Brain microvascular endothelial cell (primary cell): ENCODE measurements around the gene TSPO2.

Experiments
- DNase-seq: peaks from one replicate; pipeline ENCODE4 v3.0.0-alpha.2; 2020
- H3K27ac ChIP-seq: fragments of 250-450 bp; sonication (Bioruptor Pico); 2 replicates; pipeline ENCODE4 v1.5.1; 2020; ENCODE audit warnings: mild to moderate bottlenecking, moderate library complexity
- H3K27me3 ChIP-seq: fragments of 250-450 bp; sonication (Bioruptor Pico); replicated peaks from 2 replicates; pipeline ENCODE4 v1.5.1; 2020; ENCODE audit warnings: mild to moderate bottlenecking
- H3K36me3 ChIP-seq: fragments of 250-450 bp; sonication (Bioruptor Pico); replicated peaks from 2 replicates; pipeline ENCODE4 v1.5.1; 2020; ENCODE audit warnings: mild to moderate bottlenecking
- H3K4me3 ChIP-seq: 2 replicates; pipeline ENCODE4 v1.5.1; 2011; ENCODE audit warnings: low read depth, mild to moderate bottlenecking, control low read depth, low read length, moderate library complexity
- in situ Hi-C: cut with HindIII; loops from 2 replicates; pipeline ENCODE4 v1.10.0; 2017; ENCODE audit warnings: low sequenced_read_pairs, low pct_ligation_motif_present
- TF ChIP-seq, protein P1 (sequence below): IDR thresholded peaks from 2 replicates; pipeline ENCODE4 v1.5.1; 2011; ENCODE audit warnings: low read depth, mild to moderate bottlenecking, moderate library complexity, low read length, control low read depth, inconsistent platforms; ENCODE audit errors: missing control alignments

TSPO2 gene

DNA sequence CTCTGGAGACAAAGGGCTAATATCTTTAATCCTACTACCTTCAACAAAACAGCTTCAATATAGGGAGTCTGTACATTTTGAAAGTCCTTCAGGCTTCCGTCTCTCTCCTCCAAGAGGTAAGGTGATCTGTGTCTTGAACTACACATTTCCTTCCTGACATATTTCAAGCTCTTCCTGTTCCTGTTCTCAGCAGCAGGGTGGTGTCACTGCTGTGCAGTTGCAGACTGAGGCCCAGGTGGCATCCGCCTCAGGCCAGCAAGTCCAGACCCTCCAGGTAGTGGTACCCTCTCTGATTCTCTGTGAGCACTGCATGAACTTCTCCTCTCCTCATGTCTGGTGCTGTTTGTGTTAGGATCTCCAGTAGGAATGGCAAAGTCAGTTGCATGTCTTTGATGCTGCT lies 38.4 kb downstream of the TSPO2 start:
- no peak overlapping the region for H3K27ac ChIP-seq
- H3K36me3 ChIP-seq, result peaks cover 17% of the 10 kb centered on the region
- H3K4me3 ChIP-seq, result no peak overlapping the region
- DNase-seq, result no peak
- no peaks in the 10 kb centered on the region for H3K27me3 ChIP-seq
- TF ChIP-seq, protein P1, sequence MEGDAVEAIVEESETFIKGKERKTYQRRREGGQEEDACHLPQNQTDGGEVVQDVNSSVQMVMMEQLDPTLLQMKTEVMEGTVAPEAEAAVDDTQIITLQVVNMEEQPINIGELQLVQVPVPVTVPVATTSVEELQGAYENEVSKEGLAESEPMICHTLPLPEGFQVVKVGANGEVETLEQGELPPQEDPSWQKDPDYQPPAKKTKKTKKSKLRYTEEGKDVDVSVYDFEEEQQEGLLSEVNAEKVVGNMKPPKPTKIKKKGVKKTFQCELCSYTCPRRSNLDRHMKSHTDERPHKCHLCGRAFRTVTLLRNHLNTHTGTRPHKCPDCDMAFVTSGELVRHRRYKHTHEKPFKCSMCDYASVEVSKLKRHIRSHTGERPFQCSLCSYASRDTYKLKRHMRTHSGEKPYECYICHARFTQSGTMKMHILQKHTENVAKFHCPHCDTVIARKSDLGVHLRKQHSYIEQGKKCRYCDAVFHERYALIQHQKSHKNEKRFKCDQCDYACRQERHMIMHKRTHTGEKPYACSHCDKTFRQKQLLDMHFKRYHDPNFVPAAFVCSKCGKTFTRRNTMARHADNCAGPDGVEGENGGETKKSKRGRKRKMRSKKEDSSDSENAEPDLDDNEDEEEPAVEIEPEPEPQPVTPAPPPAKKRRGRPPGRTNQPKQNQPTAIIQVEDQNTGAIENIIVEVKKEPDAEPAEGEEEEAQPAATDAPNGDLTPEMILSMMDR, result no peak
- in situ Hi-C loops, result no loop called here

DNA sequence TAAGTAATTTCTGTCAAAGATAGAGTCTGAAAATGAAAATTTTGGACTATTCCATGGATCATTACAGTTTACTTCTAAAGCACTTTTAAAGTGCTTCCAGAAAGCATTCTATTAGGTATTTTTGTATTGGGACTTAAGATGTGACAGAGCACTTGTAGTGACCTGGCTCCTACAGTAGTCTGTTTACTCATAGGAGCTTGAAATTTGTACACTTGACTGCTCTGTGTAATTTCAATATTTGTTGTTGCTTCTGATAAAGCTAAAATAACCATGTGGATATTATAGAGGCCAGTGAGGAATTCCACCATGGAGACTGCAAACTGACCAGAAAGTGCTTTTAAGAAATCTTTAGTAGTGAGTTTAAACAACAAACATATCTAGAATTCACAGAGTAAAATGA lies 40.8 kb downstream of the TSPO2 start:
- DNase-seq, result no peak
- TF ChIP-seq, protein P1, result no peak
- H3K4me3 ChIP-seq, result no peak overlapping the region
- in situ Hi-C loops, result no loop called here
- H3K27me3 ChIP-seq, result no peaks in the 10 kb centered on the region
- H3K27ac ChIP-seq, result no peak overlapping the region
- H3K36me3 ChIP-seq, result peaks cover 17% of the 10 kb centered on the region

DNA sequence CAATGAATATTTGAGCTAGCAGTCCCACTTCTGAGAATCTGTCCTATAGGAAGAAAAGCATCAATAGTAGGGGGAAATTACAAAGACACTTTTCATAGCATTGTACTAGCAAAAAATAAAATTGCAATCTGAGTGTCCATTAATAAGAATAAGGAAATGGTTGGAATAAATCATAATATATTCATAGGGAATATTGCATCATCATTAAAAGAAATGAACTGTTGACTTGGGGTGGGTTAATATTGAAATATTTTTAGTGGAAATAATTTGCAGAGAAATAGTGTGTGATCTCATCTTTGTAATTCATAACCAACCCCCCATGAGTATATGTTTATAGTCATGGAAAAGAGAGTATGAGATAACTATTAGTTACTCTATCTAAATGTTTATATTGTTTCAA lies 42.9 kb downstream of the TSPO2 start:
- no peak for DNase-seq
- peaks cover 28% of the 10 kb centered on the region for H3K36me3 ChIP-seq
- H3K27me3 ChIP-seq, result no peaks in the 10 kb centered on the region
- H3K4me3 ChIP-seq, result no peak overlapping the region
- TF ChIP-seq, protein P1, result no peak
- in situ Hi-C loops, result no loop called here
- H3K27ac ChIP-seq, result no peak overlapping the region

DNA sequence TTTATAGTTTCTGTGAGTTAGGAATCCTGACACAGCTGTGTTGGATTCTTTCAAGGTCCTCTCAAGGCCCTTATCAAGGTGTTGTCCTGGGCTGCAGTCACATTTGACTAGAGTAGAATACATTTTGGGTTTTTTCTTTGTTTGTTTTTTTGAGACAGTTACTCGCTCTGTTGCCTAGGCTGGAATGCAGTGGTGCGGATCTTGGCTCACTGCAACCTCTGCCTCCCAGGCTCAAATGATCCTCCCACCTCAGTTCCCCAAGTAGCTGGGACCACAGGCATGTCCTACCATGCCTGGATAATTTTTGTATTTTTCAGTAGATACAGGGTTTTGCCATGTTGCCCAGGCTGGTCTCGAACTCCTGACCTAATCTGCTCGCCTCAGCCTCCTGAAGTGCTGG lies 46.2 kb downstream of the TSPO2 start:
- H3K27ac ChIP-seq, result no peak overlapping the region
- no peaks in the 10 kb centered on the region for H3K27me3 ChIP-seq
- peaks cover 38% of the 10 kb centered on the region for H3K36me3 ChIP-seq
- TF ChIP-seq, protein P1, result no peak
- peak; percentile 4 for DNase-seq
- in situ Hi-C loops, result no loop called here
- no peak overlapping the region for H3K4me3 ChIP-seq

DNA sequence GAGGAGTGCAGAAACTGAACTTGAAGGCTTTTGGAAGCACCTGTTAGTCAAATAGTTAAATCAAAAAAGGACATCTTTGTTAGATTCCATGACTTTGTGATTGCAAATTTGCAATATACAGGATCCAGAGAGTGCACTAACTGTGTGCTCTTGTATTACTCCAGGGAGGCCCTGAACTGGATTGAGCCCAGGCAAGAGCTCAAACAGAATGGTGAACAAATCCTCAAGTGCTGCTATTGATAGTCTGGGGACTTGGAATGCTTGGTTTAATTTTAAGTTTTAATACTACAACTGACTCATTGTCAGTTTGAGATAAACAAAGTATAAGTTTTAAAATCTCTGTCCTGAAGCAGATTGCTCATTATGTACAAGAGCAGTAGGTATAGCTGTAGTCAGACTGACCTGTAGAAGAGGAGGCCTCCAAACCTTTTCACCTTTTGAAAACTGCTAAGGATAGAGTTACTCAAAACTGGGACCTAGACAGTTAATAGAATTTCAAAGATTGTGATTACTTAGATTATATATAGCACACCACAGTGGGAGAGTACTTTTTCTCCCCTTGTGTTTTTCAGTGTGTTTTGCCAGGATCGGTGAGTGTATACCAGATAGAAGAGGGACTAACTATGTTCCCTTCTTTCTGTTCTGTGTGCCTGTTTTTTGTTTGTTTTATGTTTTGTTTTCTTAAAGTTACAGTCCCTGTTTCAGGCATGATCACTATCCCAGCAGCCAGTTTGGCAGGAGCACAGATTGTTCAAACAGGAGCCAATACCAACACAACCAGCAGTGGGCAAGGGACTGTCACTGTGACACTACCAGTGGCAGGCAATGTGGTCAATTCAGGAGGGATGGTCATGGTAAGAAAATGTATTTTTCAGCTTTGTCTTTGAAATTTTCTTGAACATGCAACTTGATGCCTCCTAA lies 48.8 kb downstream of the TSPO2 start:
- Histone ChIP-seq H3K36me3 (peaks cover 54% of the 10 kb centered on the region), H3K27ac (no peak overlapping the region), H3K4me3 (no peak overlapping the region), H3K27me3 (no peaks in the 10 kb centered on the region)
- no peak for DNase-seq
- in situ Hi-C loops, result no loop called here
- TF ChIP-seq, protein P1, result no peak
